Suprapubic skin (tissue), 3 donors: ENCODE measurements around the gene IGF2BP3.

Experiments used
- CTCF ChIP-seq, 2 donors: fragments of 200-600 bp in 1 of 2; fragments of 450-650 bp in 1 of 2; sonication (generic) in 1 of 2; IDR thresholded peaks; one replicate each; pipeline ENCODE4 v1.5.1; 2016 to 2019; ENCODE audit warnings: antibody characterized with exemption in 2 of 2, mild to moderate bottlenecking in 1 of 2, moderate library complexity in 1 of 2
- POLR2A ChIP-seq, 2 donors: fragments of 450-650 bp; IDR thresholded peaks; one replicate each; pipeline ENCODE4 v1.6.1; 2017; ENCODE audit warnings: antibody characterized with exemption in 2 of 2, mild to moderate bottlenecking in 2 of 2, moderate library complexity in 2 of 2

GRCh38 chr7:23487670-23488069 is 17.4 kb upstream of the IGF2BP3 start:
- TF ChIP-seq CTCF (IDR thresholded peaks at IDR 0.05) = no peak
- TF ChIP-seq POLR2A (IDR thresholded peaks at IDR 0.05) = no peak
